HUES48 (cell line): ENCODE measurements around the gene SAXO1.

Source experiments
- H3K27ac ChIP-seq: one replicate; pipeline ENCODE4 v1.7.0; 2013; ENCODE audit warnings: low read depth, low read length, inconsistent platforms
- H3K27me3 ChIP-seq: 2 replicates; pipeline ENCODE4 v1.6.1; 2013; ENCODE audit warnings: mild to moderate bottlenecking, low read length; ENCODE audit not compliant: control insufficient read depth, insufficient read depth
- H3K36me3 ChIP-seq: 2 replicates; pipeline ENCODE4 v1.6.1; 2013; ENCODE audit warnings: low read length; ENCODE audit not compliant: control insufficient read depth, insufficient read depth
- H3K4me1 ChIP-seq: 2 replicates; pipeline ENCODE4 v1.6.1; 2013; ENCODE audit warnings: mild to moderate bottlenecking, low read length; ENCODE audit not compliant: control insufficient read depth, insufficient read depth
- H3K4me3 ChIP-seq: 2 replicates; pipeline ENCODE4 v1.5.1; 2013; ENCODE audit warnings: mild to moderate bottlenecking, low read depth, low read length
- H3K9ac ChIP-seq: 2 replicates; pipeline ENCODE4 v1.6.1; 2013; ENCODE audit warnings: mild to moderate bottlenecking, low read depth, low read length, moderate library complexity
- H3K9me3 ChIP-seq: 2 replicates; pipeline ENCODE4 v1.6.1; 2013; ENCODE audit warnings: low read length; ENCODE audit not compliant: control insufficient read depth, insufficient read depth

SAXO1 gene

DNA sequence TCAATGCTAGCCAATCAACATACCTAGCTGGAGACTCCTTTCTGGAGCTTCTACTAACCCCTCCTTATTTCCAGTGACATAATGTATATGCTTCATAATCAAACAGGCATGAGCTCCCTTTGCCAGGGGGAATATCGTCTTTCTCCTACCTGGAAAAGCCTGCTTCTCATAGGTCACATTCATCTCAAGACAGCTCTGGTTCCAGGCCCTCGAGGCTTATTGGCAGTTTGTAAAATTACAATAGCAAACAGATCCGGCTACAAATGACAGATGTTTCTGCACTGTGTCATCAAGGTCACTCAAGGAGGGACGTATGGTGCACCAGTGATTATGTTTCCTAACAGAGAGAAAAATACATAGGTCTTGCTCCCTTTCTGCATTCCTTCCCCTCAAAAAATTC lies 140.0 kb downstream of the SAXO1 start:
- H3K4me3 ChIP-seq: no peak overlapping the region
- H3K27ac ChIP-seq: no peak overlapping the region
- no peak overlapping the region for H3K9ac ChIP-seq
- H3K4me1 ChIP-seq: no peaks in the 10 kb centered on the region; the same call in 1 of the 2 replicates
- no peaks in the 10 kb centered on the region for H3K9me3 ChIP-seq
- no peaks in the 10 kb centered on the region for H3K27me3 ChIP-seq
- no peaks in the 10 kb centered on the region for H3K36me3 ChIP-seq

GRCh38 chr9:18891946-18892670 lies 140.9 kb downstream of the SAXO1 start:
- no peaks in the 10 kb centered on the region; the same call in 1 of the 2 replicates for H3K4me1 ChIP-seq
- H3K4me3 ChIP-seq: no peak overlapping the region
- no peaks in the 10 kb centered on the region for H3K27me3 ChIP-seq
- H3K9me3 ChIP-seq: no peaks in the 10 kb centered on the region
- H3K36me3 ChIP-seq: no peaks in the 10 kb centered on the region
- H3K27ac ChIP-seq: no peak overlapping the region
- no peak overlapping the region for H3K9ac ChIP-seq

DNA sequence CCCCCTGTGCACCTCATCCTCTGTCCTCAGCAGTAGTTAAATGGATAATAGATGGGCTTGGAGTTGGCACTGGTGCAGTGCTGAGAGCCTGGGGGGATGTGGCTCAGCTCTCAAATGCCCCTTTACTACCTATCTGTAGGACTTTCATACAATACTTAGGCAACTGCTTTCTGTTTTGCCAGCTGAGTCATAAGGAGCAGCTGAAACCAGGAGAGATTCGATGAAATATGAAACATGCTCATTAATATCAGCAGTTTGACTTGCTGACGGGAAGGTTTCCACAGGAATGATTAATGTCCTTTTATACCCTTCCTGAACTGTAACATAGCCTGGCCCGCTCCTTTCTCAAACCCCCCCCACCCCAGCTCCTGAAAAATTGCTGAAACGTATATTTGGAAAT lies 142.6 kb downstream of the SAXO1 start:
- Histone ChIP-seq H3K4me1 (no peaks in the 10 kb centered on the region; the same call in 1 of the 2 replicates), H3K4me3 (no peak overlapping the region), H3K9ac (no peak overlapping the region), H3K9me3 (no peaks in the 10 kb centered on the region), H3K27me3 (no peaks in the 10 kb centered on the region), H3K36me3 (no peaks in the 10 kb centered on the region), H3K27ac (no peak overlapping the region)

GRCh38 chr9:18889550-18889949 lies 143.5 kb downstream of the SAXO1 start:
- Histone ChIP-seq H3K9me3 (no peaks in the 10 kb centered on the region), H3K4me1 (no peaks in the 10 kb centered on the region; the same call in 1 of the 2 replicates), H3K27me3 (no peaks in the 10 kb centered on the region), H3K9ac (no peak overlapping the region), H3K27ac (no peak overlapping the region), H3K36me3 (no peaks in the 10 kb centered on the region), H3K4me3 (no peak overlapping the region)

GRCh38 chr9:18888290-18888689 lies 144.7 kb downstream of the SAXO1 start:
- Histone ChIP-seq H3K36me3 (no peaks in the 10 kb centered on the region), H3K4me1 (no peaks in the 10 kb centered on the region; the same call in 1 of the 2 replicates), H3K9me3 (0 out of 2 replicates have a peak, but pooled peaks cover 7% of the 10 kb centered on the region), H3K27ac (no peak overlapping the region), H3K4me3 (no peak overlapping the region), H3K9ac (no peak overlapping the region), H3K27me3 (no peaks in the 10 kb centered on the region)

DNA sequence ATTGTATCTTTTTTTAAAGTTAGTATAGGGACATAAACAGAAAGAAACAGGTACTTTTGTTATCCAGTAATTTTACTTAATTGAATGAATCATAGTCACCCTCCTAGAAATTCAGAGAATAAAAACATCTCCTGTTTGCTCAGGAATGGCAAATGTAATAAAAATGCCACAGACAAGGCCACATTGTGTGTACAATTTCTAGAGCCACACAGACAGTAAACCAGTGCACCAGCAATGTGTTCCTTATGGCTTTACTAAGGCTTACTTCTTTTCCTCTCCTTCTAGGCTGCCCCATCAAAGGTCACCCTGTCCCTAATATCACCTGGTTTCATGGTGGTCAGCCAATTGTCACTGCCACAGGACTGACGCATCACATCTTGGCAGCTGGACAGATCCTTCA lies 145.5 kb downstream of the SAXO1 start:
- H3K36me3 ChIP-seq: no peaks in the 10 kb centered on the region
- no peak overlapping the region for H3K9ac ChIP-seq
- no peak overlapping the region for H3K4me3 ChIP-seq
- no peak overlapping the region for H3K27ac ChIP-seq
- H3K9me3 ChIP-seq: 0 out of 2 replicates have a peak, but pooled peaks cover 7% of the 10 kb centered on the region
- H3K27me3 ChIP-seq: no peaks in the 10 kb centered on the region
- no peaks in the 10 kb centered on the region; the same call in 1 of the 2 replicates for H3K4me1 ChIP-seq

DNA sequence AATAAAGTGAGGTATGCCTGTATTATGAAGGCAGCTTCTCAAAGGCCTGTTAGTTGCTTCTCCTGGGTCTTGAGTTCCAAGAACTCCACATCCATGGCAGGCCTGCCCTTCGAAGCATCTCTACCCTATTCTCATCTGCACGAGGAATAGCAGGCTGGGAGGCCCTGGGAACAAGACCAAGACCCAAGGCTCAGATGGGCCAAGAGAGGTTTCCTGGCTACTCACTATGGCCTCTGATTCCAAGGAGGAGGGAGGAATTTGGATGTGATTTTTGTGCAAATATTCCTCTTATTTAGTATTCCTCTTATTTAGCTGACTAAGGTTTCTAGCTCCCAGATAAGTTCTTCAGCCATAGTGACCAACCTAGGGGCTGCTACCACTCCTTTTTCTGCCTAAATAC lies 151.3 kb downstream of the SAXO1 start:
- H3K36me3 ChIP-seq: no peaks in the 10 kb centered on the region
- H3K9me3 ChIP-seq: 0 out of 2 replicates have a peak, but pooled peaks cover 7% of the 10 kb centered on the region
- no peaks in the 10 kb centered on the region for H3K4me1 ChIP-seq
- no peak overlapping the region for H3K27ac ChIP-seq
- no peak overlapping the region for H3K4me3 ChIP-seq
- no peaks in the 10 kb centered on the region for H3K27me3 ChIP-seq
- H3K9ac ChIP-seq: no peak overlapping the region

DNA sequence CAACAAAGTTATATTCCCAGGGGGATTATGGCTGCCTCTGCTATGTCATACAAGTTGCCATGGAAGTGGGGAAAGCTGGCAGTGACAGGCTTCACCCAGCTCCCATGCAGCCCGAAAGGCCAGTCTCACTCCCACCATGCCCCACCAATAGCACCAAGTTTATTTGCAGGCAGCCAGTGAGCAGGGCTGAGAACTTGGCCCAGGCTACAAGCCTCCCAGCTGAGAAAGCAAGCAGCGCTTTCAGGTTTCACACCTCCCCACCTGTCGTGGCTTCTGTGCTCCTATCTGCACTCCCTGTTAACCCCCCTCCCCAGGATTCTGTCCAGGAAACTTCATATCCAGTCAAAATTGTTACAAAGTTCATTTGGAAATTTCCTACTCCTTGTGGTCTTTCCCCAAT lies 155.0 kb downstream of the SAXO1 start:
- H3K27me3 ChIP-seq: no peaks in the 10 kb centered on the region
- H3K27ac ChIP-seq: no peak overlapping the region

More for the DNA sequence above, 155.0 kb downstream of the SAXO1 start:
- Histone ChIP-seq H3K9me3 (no peaks in the 10 kb centered on the region), H3K36me3 (no peaks in the 10 kb centered on the region), H3K9ac (no peak overlapping the region), H3K4me1 (no peaks in the 10 kb centered on the region), H3K4me3 (no peak overlapping the region)
